Skeletal muscle tissue (tissue), 4 donors: Measurements from ENCODE around the gene DUS3L. TPM values are rescaled to one million over a fixed set of nuclear protein-coding genes. Genes with fewer than 3 reads are reported as not detected.
"Not testable (repeated sequence)": the region's sequence is repeated elsewhere in the genome, so short reads cannot be mapped to it uniquely, and the experiment has no call there.

ENCODE experiments used
- H3K27ac ChIP-seq: one replicate; pipeline ENCODE4 v1.7.0; 2013; ENCODE audit warnings: mild to moderate bottlenecking, low read depth, low read length, inconsistent platforms
- H3K27me3 ChIP-seq, 3 donors: one replicate each; pipeline ENCODE4 v1.7.0; 2013; ENCODE audit warnings: low read length in 3 of 3; ENCODE audit not compliant: control insufficient read depth in 3 of 3, insufficient read depth in 3 of 3
- H3K36me3 ChIP-seq, 3 donors: one replicate each; pipeline ENCODE4 v1.7.0; 2013; ENCODE audit warnings: low read length in 3 of 3; ENCODE audit not compliant: control insufficient read depth in 3 of 3, insufficient read depth in 3 of 3
- H3K4me1 ChIP-seq, 3 donors: one replicate each; pipeline ENCODE4 v1.7.0; 2013; ENCODE audit warnings: low read length in 3 of 3, mild to moderate bottlenecking in 3 of 3; ENCODE audit not compliant: control insufficient read depth in 3 of 3, insufficient read depth in 3 of 3
- H3K4me3 ChIP-seq, 3 donors: one replicate each; pipeline ENCODE4 v1.7.0; 2013; ENCODE audit warnings: low read length in 3 of 3
- H3K9ac ChIP-seq, 3 donors: one replicate each; pipeline ENCODE4 v1.7.0; 2013; ENCODE audit warnings: low read length in 3 of 3, mild to moderate bottlenecking in 3 of 3, moderate library complexity in 2 of 3, low read depth in 1 of 3
- H3K9me3 ChIP-seq, 3 donors: one replicate each; pipeline ENCODE4 v1.7.0; 2013; ENCODE audit warnings: low read length in 3 of 3; ENCODE audit not compliant: control insufficient read depth in 3 of 3
- total RNA-seq: library from RNA; depleted of rRNA; stranded (reverse); fragments of >200 nt; gene quantifications from one replicate; pipeline ENCODE4 v1.2.3, GENCODE V29; 2014
- donor health status: Osteomylitis.

DUS3L gene
- total RNA-seq, 1 donor from 2014 or later, result 15.7 TPM

- Histone ChIP-seq H3K36me3 (no peaks in the 10 kb centered on the region), H3K4me3 (no peak overlapping the region), H3K9me3 (peaks cover 0 to 2% (median 0%) of the 10 kb centered on the region in 3 donors), H3K27ac (no peak overlapping the region), H3K9ac (no peak overlapping the region), H3K4me1 (no peaks in the 10 kb centered on the region), H3K27me3 (peaks cover 0 to 5% (median 0%) of the 10 kb centered on the region in 3 donors)
Observed at GRCh38 chr19:5774921-5775320, 16.0 kb downstream of the DUS3L start.

GRCh38 chr19:5773276-5773675 is 17.7 kb downstream of the DUS3L start:
- Histone ChIP-seq H3K9ac (no peak overlapping the region), H3K27me3 (peaks cover 0 to 5% (median 0%) of the 10 kb centered on the region in 3 donors), H3K27ac (no peak overlapping the region), H3K36me3 (no peaks in the 10 kb centered on the region), H3K4me3 (no peak overlapping the region), H3K4me1 (no peaks in the 10 kb centered on the region), H3K9me3 (peaks cover 0 to 2% (median 0%) of the 10 kb centered on the region in 3 donors)

DNA sequence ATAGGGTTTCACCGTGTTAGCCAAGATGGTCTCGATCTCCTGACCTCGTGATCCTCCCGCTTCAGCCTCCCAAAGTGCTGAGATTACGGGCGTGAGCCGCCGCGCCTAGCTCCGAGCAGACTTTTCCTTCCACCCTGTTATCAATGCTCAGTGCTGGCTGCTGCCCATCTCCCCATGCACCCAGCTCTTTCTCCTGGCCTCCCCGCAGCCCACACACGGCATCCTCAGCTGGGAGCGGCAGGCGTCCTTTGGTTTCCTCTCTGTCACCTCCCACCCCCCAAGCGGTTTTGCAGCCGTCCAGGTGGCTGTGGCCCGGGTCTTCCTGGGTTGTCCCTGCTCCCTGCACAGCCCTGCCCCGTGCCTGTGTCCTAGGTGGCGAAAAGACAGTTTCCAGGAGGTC is 18.5 kb downstream of the DUS3L start:
- Histone ChIP-seq H3K9ac (no peak overlapping the region), H3K27ac (no peak overlapping the region), H3K4me1 (no peaks in the 10 kb centered on the region), H3K27me3 (peaks cover 0 to 5% (median 0%) of the 10 kb centered on the region in 3 donors), H3K9me3 (peaks cover 0 to 2% (median 0%) of the 10 kb centered on the region in 3 donors), H3K36me3 (no peaks in the 10 kb centered on the region), H3K4me3 (no peak overlapping the region)

GRCh38 chr19:5767949-5768348 is 23.0 kb downstream of the DUS3L start:
- H3K4me3 ChIP-seq, result no peak overlapping the region
- peaks cover 0 to 2% (median 0%) of the 10 kb centered on the region in 3 donors for H3K9me3 ChIP-seq
- no peak overlapping the region for H3K27ac ChIP-seq
- H3K4me1 ChIP-seq, result no peaks in the 10 kb centered on the region
- peaks cover 0 to 5% (median 0%) of the 10 kb centered on the region in 3 donors for H3K27me3 ChIP-seq
- no peak overlapping the region for H3K9ac ChIP-seq
- no peaks in the 10 kb centered on the region for H3K36me3 ChIP-seq

- no peaks in the 10 kb centered on the region for H3K36me3 ChIP-seq
- H3K27ac ChIP-seq, result no peak overlapping the region
- H3K4me1 ChIP-seq, result no peaks in the 10 kb centered on the region
- no peak overlapping the region for H3K9ac ChIP-seq
- peaks cover 0 to 3% (median 0%) of the 10 kb centered on the region in 3 donors for H3K27me3 ChIP-seq
- peaks cover 0 to 2% (median 0%) of the 10 kb centered on the region in 3 donors for H3K9me3 ChIP-seq
- H3K4me3 ChIP-seq, result no peak overlapping the region
Observed at GRCh38 chr19:5765220-5765619, 25.7 kb downstream of the DUS3L start.

- no peak overlapping the region for H3K27ac ChIP-seq
- no peaks in the 10 kb centered on the region for H3K4me1 ChIP-seq
- no peak overlapping the region for H3K4me3 ChIP-seq
- H3K36me3 ChIP-seq, result no peaks in the 10 kb centered on the region
- H3K9me3 ChIP-seq, result peaks cover 0 to 2% (median 0%) of the 10 kb centered on the region in 3 donors
- peaks cover 4 to 7% (median 5%) of the 10 kb centered on the region in 3 donors for H3K27me3 ChIP-seq
- H3K9ac ChIP-seq, result no peak overlapping the region
Observed at GRCh38 chr19:5762608-5763217, 28.2 kb downstream of the DUS3L start.

DNA sequence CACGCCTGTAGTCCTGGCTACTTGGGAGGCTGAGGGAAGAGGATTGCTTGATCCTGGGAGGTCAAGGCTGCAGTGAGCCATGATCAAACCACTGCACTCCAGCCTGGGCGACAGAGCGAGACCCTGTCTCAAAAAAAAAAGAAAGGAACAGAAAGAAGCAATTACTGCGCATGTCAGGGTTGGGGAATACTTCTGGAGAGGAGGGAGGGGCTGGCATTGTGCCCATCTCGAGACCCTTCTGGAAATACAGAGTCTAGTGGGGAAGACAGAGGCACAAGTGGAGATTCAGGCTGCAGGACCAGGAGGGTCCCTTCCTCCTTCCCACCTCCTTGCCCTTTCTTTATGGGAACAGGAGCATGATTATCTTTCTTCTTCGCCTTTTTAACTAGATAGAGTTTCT is 37.2 kb downstream of the DUS3L start:
- Histone ChIP-seq H3K4me1 (no peaks in the 10 kb centered on the region), H3K27ac (no peak overlapping the region), H3K9me3 (no peaks in the 10 kb centered on the region), H3K36me3 (no peaks in the 10 kb centered on the region), H3K4me3 (no peak overlapping the region), H3K9ac (no peak overlapping the region), H3K27me3 (peaks cover 4 to 10% (median 6%) of the 10 kb centered on the region in 3 donors)

DNA sequence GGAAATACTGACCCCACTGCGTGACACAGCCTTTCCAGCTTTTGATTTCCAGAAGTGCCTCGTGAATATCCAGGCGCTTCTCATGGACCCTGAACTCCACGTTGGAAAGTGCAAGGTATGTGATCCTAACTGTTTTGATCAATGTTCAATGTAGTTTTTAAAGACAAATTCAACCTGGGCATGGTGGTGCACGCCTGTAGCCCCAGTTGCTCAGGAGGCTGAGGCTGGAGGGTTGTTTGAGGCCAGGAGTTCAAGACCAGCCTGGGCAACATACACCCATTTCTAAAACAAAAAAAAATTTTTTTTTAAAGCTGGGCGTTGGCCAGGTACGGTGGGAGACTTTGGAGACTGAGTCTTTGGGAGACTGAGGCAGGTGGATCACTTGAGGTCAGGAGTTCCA is 39.3 kb downstream of the DUS3L start:
- Histone ChIP-seq H3K27me3 (peaks cover 0 to 10% (median 1%) of the 10 kb centered on the region in 3 donors), H3K36me3 (no peaks in the 10 kb centered on the region), H3K4me3 (no peak overlapping the region), H3K9ac (no peak overlapping the region), H3K9me3 (no peaks in the 10 kb centered on the region), H3K4me1 (no peaks in the 10 kb centered on the region), H3K27ac (no peak overlapping the region)

DNA sequence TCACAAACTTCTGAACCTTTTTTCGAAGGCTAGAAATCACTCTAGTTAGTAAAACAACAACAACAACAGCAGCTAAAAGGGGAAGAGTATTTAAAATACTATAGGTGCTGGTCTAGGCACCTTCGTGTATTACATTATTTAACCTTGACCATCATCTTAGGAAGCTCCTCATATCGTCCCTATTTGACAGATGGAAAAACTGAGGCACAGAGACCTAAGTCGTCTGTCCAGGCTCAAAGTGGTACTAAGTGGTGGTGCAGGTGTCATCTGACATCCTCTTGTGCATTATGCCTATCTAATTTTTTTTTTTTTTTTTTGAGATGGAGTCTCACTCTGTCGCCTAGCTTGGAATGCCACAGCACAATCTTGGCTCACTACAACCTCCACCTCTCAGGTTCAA is 41.5 kb downstream of the DUS3L start:
- Histone ChIP-seq H3K27me3 (peaks cover 2 to 10% (median 4%) of the 10 kb centered on the region in 3 donors), H3K4me1 (no peaks in the 10 kb centered on the region), H3K27ac (no peak overlapping the region), H3K9me3 (no peaks in the 10 kb centered on the region), H3K36me3 (no peaks in the 10 kb centered on the region), H3K9ac (no peak overlapping the region), H3K4me3 (no peak overlapping the region)

- H3K27ac ChIP-seq, H3K4me3 ChIP-seq, H3K9me3 ChIP-seq, H3K4me1 ChIP-seq, H3K27me3 ChIP-seq, H3K9ac ChIP-seq, H3K36me3 ChIP-seq: not testable (repeated sequence)
Observed at GRCh38 chr19:5748920-5749319, 42.0 kb downstream of the DUS3L start.
